Aorta (tissue), 5 donors: ENCODE results near the gene SLC2A4RG. TPM values are rescaled to one million over a fixed set of nuclear protein-coding genes. Genes with fewer than 3 reads are reported as not detected.
A peak's percentile ranks its signal among the peaks of the same experiment; 100 is the strongest.

Source experiments
- ATAC-seq: fragments of 200-7000 bp; cut with Tn5 transposase; one replicate; pipeline ENCODE4 v1.9.1; 2022; ENCODE audit warnings: moderate library complexity; ENCODE audit not compliant: low FRiP score
- DNase-seq, 2 donors: peaks; one replicate each; pipeline ENCODE4 v3.0.0-alpha.2; 2020
- H3K27ac ChIP-seq, 2 donors: one replicate each; pipeline ENCODE4 v1.5.1; 2013; ENCODE audit warnings: low read length in 2 of 2, mild to moderate bottlenecking in 2 of 2, moderate library complexity in 2 of 2, control low read depth in 1 of 2, inconsistent platforms in 1 of 2, low read depth in 1 of 2
- H3K27me3 ChIP-seq, 2 donors: one replicate each; pipeline ENCODE4 v1.6.1; 2013; ENCODE audit warnings: control low read depth in 1 of 2, low read length in 1 of 2, mild to moderate bottlenecking in 1 of 2, moderate library complexity in 1 of 2; ENCODE audit not compliant: insufficient read depth in 2 of 2, control insufficient read depth in 1 of 2
- H3K36me3 ChIP-seq, 2 donors: one replicate each; pipeline ENCODE4 v1.6.1; 2013; ENCODE audit warnings: control low read depth in 1 of 2, low read length in 1 of 2, mild to moderate bottlenecking in 1 of 2; ENCODE audit not compliant: insufficient read depth in 2 of 2, control insufficient read depth in 1 of 2
- H3K4me1 ChIP-seq, 2 donors: one replicate each; pipeline ENCODE4 v1.6.1; 2013; ENCODE audit warnings: low read length in 2 of 2, control low read depth in 1 of 2, mild to moderate bottlenecking in 1 of 2, moderate library complexity in 1 of 2; ENCODE audit not compliant: insufficient read depth in 2 of 2, control insufficient read depth in 1 of 2
- H3K4me3 ChIP-seq, 2 donors: one replicate each; pipeline ENCODE4 v1.5.1; 2013; ENCODE audit warnings: low read length in 2 of 2, control low read depth in 1 of 2, mild to moderate bottlenecking in 1 of 2
- H3K9me3 ChIP-seq: one replicate; pipeline ENCODE4 v1.6.1; 2013; ENCODE audit warnings: mild to moderate bottlenecking, low read length; ENCODE audit not compliant: control insufficient read depth
- WGBS, 2 donors: extraction: QIAGEN DNeasy Blood & Tissue Kit; methylation state at CpG; one replicate each; pipeline ENCODE4 v1.1.7; 2013; 5-methylcytosine and 5-hydroxymethylcytosine counted together
- intact Hi-C, 2 donors: fragments of 100-400 bp; cut with DNase I; formaldehyde crosslinking; loops; one replicate each; pipeline versions ENCODE4 v1.14.2 to v1.15.0; 2022
- polyA plus RNA-seq, 2 donors: library from polyadenylated mRNA; stranded (reverse); fragments of 200-250 nt; gene quantifications; one replicate each; pipeline ENCODE4 v1.2.3, GENCODE V29; 2013
- total RNA-seq, 2 donors: library from RNA; stranded (reverse); fragmentation: NEBNext Ultra II Directional; extraction: Animal tissue kit (Norgen Biotek cat#: 25700); gene quantifications; one replicate each; pipeline ENCODE4 v1.2.1, GENCODE V29; 2021
- donor health status: healthy with polysubstance abuse.
- donor health status: Bipolar disorder and iron deficiency.
- donor health status: DM: no; HTN: no; CAD: no.
- donor health status: DM: no; HTN: no; CAD: no.
- donor health status: DM: yes; HTN: yes; CAD: no.

SLC2A4RG gene
- total and polyA plus RNA-seq, 4 donors = 24.7 to 86.7 (median 61.2) TPM

- Histone ChIP-seq H3K27ac (no peak overlapping the region), H3K27me3 (no peaks in the 10 kb centered on the region), H3K4me3 (no peak overlapping the region), H3K9me3 (no peaks in the 10 kb centered on the region), H3K4me1 (no peaks in the 10 kb centered on the region), H3K36me3 (no peaks in the 10 kb centered on the region)
- peak in 1 of 2 donors; percentile 75 for DNase-seq
- intact Hi-C loops = no loop called here
- ATAC-seq = no peak
- WGBS, 2 donors = 78 to 81% methylated on average over 20 of the region's 20 CpGs
Observed at GRCh38 chr20:63748070-63748933, 8.7 kb downstream of the SLC2A4RG start.

- DNase-seq (peak in 1 of 2 donors; percentile 66), ATAC-seq (no peak)
- Histone ChIP-seq H3K9me3 (no peaks in the 10 kb centered on the region), H3K4me3 (no peak overlapping the region), H3K27me3 (no peaks in the 10 kb centered on the region), H3K27ac (no peak overlapping the region), H3K36me3 (no peaks in the 10 kb centered on the region), H3K4me1 (no peaks in the 10 kb centered on the region)
- WGBS, 2 donors = 92 to 95% methylated on average over 11 of the region's 11 CpGs
- intact Hi-C loops = no loop called here
Observed at GRCh38 chr20:63748934-63749270, 9.3 kb downstream of the SLC2A4RG start.

- Histone ChIP-seq H3K36me3 (no peaks in the 10 kb centered on the region), H3K9me3 (no peaks in the 10 kb centered on the region), H3K27me3 (no peaks in the 10 kb centered on the region), H3K4me3 (no peak overlapping the region), H3K4me1 (no peaks in the 10 kb centered on the region), H3K27ac (no peak overlapping the region)
- intact Hi-C loops = no loop called here
- ATAC-seq (no peak), DNase-seq (peak in 1 of 2 donors; percentile 73)
- 90 to 93% methylated on average over 14 to 16 of the region's 16 CpGs for WGBS, 2 donors
Observed at GRCh38 chr20:63749597-63750508, 10.3 kb downstream of the SLC2A4RG start.

GRCh38 chr20:63750807-63751470, 11.4 kb downstream of the SLC2A4RG start:
- peak; percentile 37 to 61 for DNase-seq
- H3K36me3 ChIP-seq = no peaks in the 10 kb centered on the region
- 82 to 83% methylated on average over 26 of the region's 26 CpGs for WGBS, 2 donors
- intact Hi-C loops = no loop called here
- no peaks in the 10 kb centered on the region for H3K27me3 ChIP-seq
- no peaks in the 10 kb centered on the region for H3K9me3 ChIP-seq
- H3K4me3 ChIP-seq = no peak overlapping the region
- H3K27ac ChIP-seq = no peak overlapping the region
- ATAC-seq = no peak
- no peaks in the 10 kb centered on the region for H3K4me1 ChIP-seq

- Histone ChIP-seq H3K9me3 (no peaks in the 10 kb centered on the region), H3K27ac (no peak overlapping the region), H3K27me3 (no peaks in the 10 kb centered on the region), H3K4me3 (no peak overlapping the region), H3K36me3 (no peaks in the 10 kb centered on the region), H3K4me1 (no peaks in the 10 kb centered on the region)
- ATAC-seq (no peak), DNase-seq (peak; percentile 44 to 76)
- intact Hi-C loops = no loop called here
- WGBS, 2 donors = 68 to 81% methylated on average over 30 to 44 of the region's 45 CpGs
Observed at GRCh38 chr20:63751471-63752271, 12.1 kb downstream of the SLC2A4RG start.

- DNase-seq (peak in 1 of 2 donors; percentile 69), ATAC-seq (no peak)
- Histone ChIP-seq H3K4me1 (no peaks in the 10 kb centered on the region), H3K9me3 (no peaks in the 10 kb centered on the region), H3K36me3 (no peaks in the 10 kb centered on the region), H3K4me3 (no peak overlapping the region), H3K27ac (no peak overlapping the region), H3K27me3 (no peaks in the 10 kb centered on the region)
- intact Hi-C loops = no loop called here
- WGBS, 2 donors = 92 to 94% methylated on average over 48 to 50 of the region's 50 CpGs
Observed at GRCh38 chr20:63752411-63753101, 13.0 kb downstream of the SLC2A4RG start.

GRCh38 chr20:63753381-63753780, 13.8 kb downstream of the SLC2A4RG start:
- no peaks in the 10 kb centered on the region for H3K27me3 ChIP-seq
- no peaks in the 10 kb centered on the region for H3K4me1 ChIP-seq
- no peak for ATAC-seq
- no peak for DNase-seq
- intact Hi-C loops = no loop called here
- no peak overlapping the region for H3K4me3 ChIP-seq
- H3K36me3 ChIP-seq = no peaks in the 10 kb centered on the region
- no peaks in the 10 kb centered on the region for H3K9me3 ChIP-seq
- WGBS, 2 donors = 85 to 93% methylated on average over 13 of the region's 13 CpGs
- no peak overlapping the region for H3K27ac ChIP-seq
